Keratinocyte (primary cell): Measurements from ENCODE around the gene KBTBD4. TPM values are rescaled to one million over a fixed set of nuclear protein-coding genes. Genes with fewer than 3 reads are reported as not detected.

ENCODE experiments used
- DNase-seq: peaks from one replicate; pipeline ENCODE4 v3.0.0-alpha.2; 2011; ENCODE audit warnings: low read depth, missing footprints, low spot score
- FAIRE-seq: peaks from 2 replicates; lab custom pipeline; 2011; peaks lifted over from hg19 to GRCh38; lab: Jason Lieb, UNC
- H2AFZ ChIP-seq: 2 replicates; pipeline ENCODE4 v1.6.0; 2012; ENCODE audit warnings: low read length, control low read depth, inconsistent platforms; ENCODE audit not compliant: control insufficient read depth
- H3K27ac ChIP-seq: 2 replicates; pipeline ENCODE4 v1.5.1; 2011; ENCODE audit warnings: low read length; ENCODE audit not compliant: control insufficient read depth, insufficient read depth
- H3K27me3 ChIP-seq: 3 replicates; pipeline ENCODE4 v1.6.0; 2011; ENCODE audit warnings: low read length; ENCODE audit not compliant: control insufficient read depth, insufficient read depth; ENCODE audit errors: extremely low read depth
- H3K36me3 ChIP-seq, 2 experiments: 2 replicates in 1 of 2; 3 replicates in 1 of 2; pipeline ENCODE4 v1.5.1; 2011; ENCODE audit warnings: low read length in 2 of 2, mild to moderate bottlenecking in 1 of 2; ENCODE audit not compliant: control insufficient read depth in 2 of 2, insufficient read depth in 2 of 2; ENCODE audit errors: extremely low read depth in 1 of 2
- H3K4me1 ChIP-seq: 3 replicates; pipeline ENCODE4 v1.5.1; 2011; ENCODE audit warnings: low read length; ENCODE audit not compliant: control insufficient read depth, insufficient read depth; ENCODE audit errors: extremely low read depth
- H3K4me2 ChIP-seq: 3 replicates; pipeline ENCODE4 v1.6.0; 2011; ENCODE audit warnings: low read depth, low read length; ENCODE audit not compliant: control insufficient read depth, insufficient read depth; ENCODE audit errors: extremely low read depth
- H3K4me3 ChIP-seq, 3 experiments: fragments of 200-600 bp in 1 of 3; sonication (generic) in 1 of 3; 2 replicates in 2 of 3; 3 replicates in 1 of 3; pipeline ENCODE4 v1.5.1; 2011 to 2016; ENCODE audit warnings: low read length in 3 of 3, mild to moderate bottlenecking in 3 of 3, control low read depth in 2 of 3, inconsistent platforms in 1 of 3, low read depth in 1 of 3, mixed read lengths in 1 of 3, mixed run types in 1 of 3, moderate library complexity in 1 of 3; ENCODE audit not compliant: control insufficient read depth in 2 of 3, insufficient read depth in 2 of 3; ENCODE audit errors: extremely low read depth in 1 of 3
- H3K79me2 ChIP-seq: 2 replicates; pipeline ENCODE4 v1.6.0; 2012; ENCODE audit warnings: low read length; ENCODE audit not compliant: control insufficient read depth, insufficient read depth
- H3K9ac ChIP-seq: 3 replicates; pipeline ENCODE4 v1.6.0; 2011; ENCODE audit warnings: low read length; ENCODE audit not compliant: control insufficient read depth, insufficient read depth; ENCODE audit errors: extremely low read depth
- H3K9me1 ChIP-seq: 3 replicates; pipeline ENCODE4 v1.6.0; 2011; ENCODE audit warnings: low read length; ENCODE audit not compliant: control insufficient read depth, insufficient read depth; ENCODE audit errors: extremely low read depth
- H3K9me3 ChIP-seq: 2 replicates; pipeline ENCODE4 v1.5.1; 2012; ENCODE audit warnings: low read depth, low read length; ENCODE audit not compliant: control insufficient read depth
- H4K20me1 ChIP-seq: 3 replicates; pipeline ENCODE4 v1.6.0; 2011; ENCODE audit warnings: low read length; ENCODE audit not compliant: control insufficient read depth, insufficient read depth; ENCODE audit errors: extremely low read depth
- EZH2 ChIP-seq: IDR thresholded peaks from one replicate; pipeline ENCODE4 v1.6.1; 2012; ENCODE audit warnings: inconsistent platforms, mild to moderate bottlenecking, low read length, moderate library complexity
- dilution Hi-C: fragments of 300-500 bp; cut with MboI; formaldehyde crosslinking; loops from one replicate; pipeline ENCODE4 v1.7.0; 2020; ENCODE audit warnings: low sequenced_read_pairs; ENCODE audit not compliant: extremely low pct_ligation_motif_present
- polyA plus RNA-seq, 5 experiments: library from polyadenylated mRNA; depleted of rRNA in 3 of 5; stranded (reverse) in 3 of 5; stranded (forward) in 1 of 5; unstranded in 1 of 5; fragments of >200 nt; gene quantifications; 1 replicate in 1 of 5; 2 replicates in 3 of 5; 3 replicates in 1 of 5; pipeline versions ENCODE4 v1.2.1 to v1.2.3, GENCODE V29; 2011 to 2012; ENCODE audit warnings: missing spikeins in 2 of 5, low read depth in 1 of 5, low replicate concordance in 1 of 5
- TF ChIP-seq, protein P1 (sequence below), 3 experiments: IDR thresholded peaks in 1 of 3; conservative IDR thresholded peaks in 1 of 3; optimal IDR thresholded peaks in 1 of 3; 2 replicates in 2 of 3; 3 replicates in 1 of 3; pipeline versions ENCODE3 to v1.5.1; 2011; ENCODE audit warnings: low read length in 3 of 3, mild to moderate bottlenecking in 3 of 3, moderate library complexity in 2 of 3, control low read depth in 1 of 3, inconsistent platforms in 1 of 3; ENCODE audit not compliant: insufficient read depth in 2 of 3; ENCODE audit errors: extremely low read depth in 1 of 3

KBTBD4 gene
- polyA plus RNA-seq, 1 donor (not counting 4 experiments of a cell fraction or from before 2014, with no cell fraction given) = 15.4 TPM

DNA sequence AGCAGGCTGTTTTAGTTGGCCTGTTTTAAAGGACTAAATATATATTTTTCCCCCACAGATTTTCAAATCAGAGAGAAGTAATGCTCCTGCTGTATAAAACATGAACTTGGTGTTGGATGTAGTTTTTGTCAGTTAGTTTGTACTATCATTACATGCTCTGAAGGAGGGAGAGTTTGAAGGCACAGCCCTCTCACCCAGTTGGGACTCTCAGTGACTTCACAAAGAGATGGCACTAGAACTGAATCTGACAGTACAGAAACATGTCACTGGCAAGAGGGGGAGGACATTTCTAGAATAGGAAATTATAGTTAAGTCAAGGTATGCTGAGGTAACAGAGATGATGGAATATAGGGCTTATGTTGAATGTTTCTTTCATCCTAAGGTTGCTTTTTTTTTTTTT lies 36.5 kb upstream of the KBTBD4 start:
- Histone ChIP-seq H3K9ac (no peak overlapping the region), H3K4me3 (no peak overlapping the region), H3K9me1 (no peaks in the 10 kb centered on the region), H3K4me2 (no peak overlapping the region), H2AFZ (no peak overlapping the region), H3K36me3 (peaks cover 4 to 5% of the 10 kb centered on the region in 2 experiments), H3K79me2 (no peaks in the 10 kb centered on the region), H4K20me1 (no peaks in the 10 kb centered on the region), H3K9me3 (no peaks in the 10 kb centered on the region), H3K4me1 (no peaks in the 10 kb centered on the region), H3K27me3 (no peaks in the 10 kb centered on the region), H3K27ac (no peak overlapping the region)
- no peak for DNase-seq
- no peak for FAIRE-seq
- no peak for TF ChIP-seq EZH2
- TF ChIP-seq, protein P1, sequence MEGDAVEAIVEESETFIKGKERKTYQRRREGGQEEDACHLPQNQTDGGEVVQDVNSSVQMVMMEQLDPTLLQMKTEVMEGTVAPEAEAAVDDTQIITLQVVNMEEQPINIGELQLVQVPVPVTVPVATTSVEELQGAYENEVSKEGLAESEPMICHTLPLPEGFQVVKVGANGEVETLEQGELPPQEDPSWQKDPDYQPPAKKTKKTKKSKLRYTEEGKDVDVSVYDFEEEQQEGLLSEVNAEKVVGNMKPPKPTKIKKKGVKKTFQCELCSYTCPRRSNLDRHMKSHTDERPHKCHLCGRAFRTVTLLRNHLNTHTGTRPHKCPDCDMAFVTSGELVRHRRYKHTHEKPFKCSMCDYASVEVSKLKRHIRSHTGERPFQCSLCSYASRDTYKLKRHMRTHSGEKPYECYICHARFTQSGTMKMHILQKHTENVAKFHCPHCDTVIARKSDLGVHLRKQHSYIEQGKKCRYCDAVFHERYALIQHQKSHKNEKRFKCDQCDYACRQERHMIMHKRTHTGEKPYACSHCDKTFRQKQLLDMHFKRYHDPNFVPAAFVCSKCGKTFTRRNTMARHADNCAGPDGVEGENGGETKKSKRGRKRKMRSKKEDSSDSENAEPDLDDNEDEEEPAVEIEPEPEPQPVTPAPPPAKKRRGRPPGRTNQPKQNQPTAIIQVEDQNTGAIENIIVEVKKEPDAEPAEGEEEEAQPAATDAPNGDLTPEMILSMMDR (optimal IDR thresholded peaks at IDR 0.05 in 1 of 3, IDR thresholded peaks at IDR 0.05 in 1 of 3, conservative IDR thresholded peaks at IDR 0.05 in 1 of 3; ENCODE audit: extremely low read depth in 1 of 3, insufficient read depth in 2 of 3, low read length in 3 of 3) = no peak
- dilution Hi-C loops = no loop called here

DNA sequence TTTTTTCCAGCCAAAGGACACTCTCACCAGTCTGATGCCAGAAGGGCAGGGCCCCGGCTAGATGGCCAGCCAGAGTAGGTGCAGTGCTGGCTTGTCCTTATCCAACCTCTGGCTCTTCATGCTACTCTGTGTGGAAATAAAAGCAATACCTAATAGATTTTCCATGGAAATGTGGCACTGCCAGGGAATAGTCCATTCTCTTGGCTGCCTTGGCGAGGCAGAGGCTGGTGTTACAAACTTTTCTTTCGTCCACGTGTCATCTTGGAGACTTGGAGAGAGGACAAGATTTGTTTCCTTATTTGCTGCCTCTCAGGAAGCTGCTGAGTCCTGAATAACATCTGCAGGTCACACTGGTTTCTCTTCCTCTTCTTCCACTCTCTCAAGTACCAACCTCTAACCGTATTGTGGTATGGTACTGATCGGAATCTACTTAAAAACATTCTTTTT lies 32.6 kb upstream of the KBTBD4 start:
- no peaks in the 10 kb centered on the region for H3K36me3 ChIP-seq
- H3K9ac ChIP-seq = no peak overlapping the region
- H3K27me3 ChIP-seq = no peaks in the 10 kb centered on the region
- H3K4me2 ChIP-seq = no peak overlapping the region
- DNase-seq = no peak
- FAIRE-seq = no peak
- H2AFZ ChIP-seq = no peak overlapping the region
- H3K4me1 ChIP-seq = no peaks in the 10 kb centered on the region
- no peaks in the 10 kb centered on the region for H3K9me1 ChIP-seq
- H3K79me2 ChIP-seq = no peaks in the 10 kb centered on the region
- dilution Hi-C loops = no loop called here
- TF ChIP-seq, protein P1 (optimal IDR thresholded peaks at IDR 0.05 in 1 of 3, IDR thresholded peaks at IDR 0.05 in 1 of 3, conservative IDR thresholded peaks at IDR 0.05 in 1 of 3; ENCODE audit: extremely low read depth in 1 of 3, insufficient read depth in 2 of 3, low read length in 3 of 3) = no peak
- TF ChIP-seq EZH2 = no peak
- H3K27ac ChIP-seq = no peak overlapping the region
- H4K20me1 ChIP-seq = no peaks in the 10 kb centered on the region
- no peak overlapping the region for H3K4me3 ChIP-seq
- H3K9me3 ChIP-seq = no peaks in the 10 kb centered on the region
